Fibroblast of skin of back (primary cell): ENCODE measurements around the gene LDLRAD4.

Source experiments
- DNase-seq: peaks from one replicate; pipeline ENCODE4 v3.0.0-alpha.2; 2013

Gene LDLRAD4

GRCh38 chr18:13541621-13542519 is 323.3 kb downstream of the LDLRAD4 start:
- no peak for DNase-seq

- DNase-seq, result no peak
Observed at GRCh38 chr18:13542520-13542847, 323.9 kb downstream of the LDLRAD4 start.

GRCh38 chr18:13543144-13543543 is 324.6 kb downstream of the LDLRAD4 start:
- DNase-seq, result no peak

GRCh38 chr18:13543811-13544732 is 325.5 kb downstream of the LDLRAD4 start:
- no peak for DNase-seq

- no peak for DNase-seq
Observed at GRCh38 chr18:13544953-13545352, 326.4 kb downstream of the LDLRAD4 start.

GRCh38 chr18:13545514-13545913 is 327.0 kb downstream of the LDLRAD4 start:
- DNase-seq, result no peak

GRCh38 chr18:13545955-13546354 is 327.4 kb downstream of the LDLRAD4 start:
- DNase-seq, result no peak

- DNase-seq, result no peak
Observed at GRCh38 chr18:13546638-13547037, 328.1 kb downstream of the LDLRAD4 start.

GRCh38 chr18:13547347-13547746 is 328.8 kb downstream of the LDLRAD4 start:
- no peak for DNase-seq

- DNase-seq, result no peak
Observed at GRCh38 chr18:13548106-13548819, 329.7 kb downstream of the LDLRAD4 start.

GRCh38 chr18:13548966-13549879 is 330.7 kb downstream of the LDLRAD4 start:
- DNase-seq, result no peak

GRCh38 chr18:13549880-13550232 is 331.3 kb downstream of the LDLRAD4 start:
- peak; percentile 5 for DNase-seq

- DNase-seq, result no peak
Observed at GRCh38 chr18:13550418-13551304, 332.1 kb downstream of the LDLRAD4 start.

- no peak for DNase-seq
Observed at GRCh38 chr18:13551305-13551603, 332.7 kb downstream of the LDLRAD4 start.

- no peak for DNase-seq
Observed at GRCh38 chr18:13551841-13552733, 333.5 kb downstream of the LDLRAD4 start.

- DNase-seq, result no peak
Observed at GRCh38 chr18:13553449-13553848, 334.9 kb downstream of the LDLRAD4 start.

GRCh38 chr18:13555192-13555591 is 336.6 kb downstream of the LDLRAD4 start:
- no peak for DNase-seq

GRCh38 chr18:13555865-13556264 is 337.3 kb downstream of the LDLRAD4 start:
- no peak for DNase-seq

- no peak for DNase-seq
Observed at GRCh38 chr18:13556502-13556901, 337.9 kb downstream of the LDLRAD4 start.

- DNase-seq, result peak; percentile 46
Observed at GRCh38 chr18:13558124-13558523, 339.6 kb downstream of the LDLRAD4 start.
